AG08396 (cell line): Measurements from ENCODE around the gene LSM3.
A peak's percentile ranks its signal among the peaks of the same experiment; 100 is the strongest.

ENCODE experiments used
- DNase-seq: peaks from one replicate; pipeline ENCODE4 v3.0.0; 2012; ENCODE audit warnings: low spot score, mixed read lengths

Gene LSM3

GRCh38 chr3:14143271-14144225, 35.1 kb upstream of the LSM3 start:
- peak; percentile 86 for DNase-seq

GRCh38 chr3:14144423-14145075, 34.1 kb upstream of the LSM3 start:
- DNase-seq = peak; percentile 92

- DNase-seq = peak; percentile 31
Observed at GRCh38 chr3:14145236-14145635, 33.4 kb upstream of the LSM3 start.

GRCh38 chr3:14145670-14146380, 32.8 kb upstream of the LSM3 start:
- no peak for DNase-seq

- DNase-seq = no peak
Observed at GRCh38 chr3:14146381-14147065, 32.1 kb upstream of the LSM3 start.

GRCh38 chr3:14147066-14147435, 31.6 kb upstream of the LSM3 start:
- DNase-seq = no peak

GRCh38 chr3:14147617-14148016, 31.0 kb upstream of the LSM3 start:
- DNase-seq = no peak

- no peak for DNase-seq
Observed at GRCh38 chr3:14148041-14148985, 30.3 kb upstream of the LSM3 start.

- DNase-seq = no peak
Observed at GRCh38 chr3:14150078-14150477, 28.5 kb upstream of the LSM3 start.

GRCh38 chr3:14150491-14151230, 28.0 kb upstream of the LSM3 start:
- no peak for DNase-seq

GRCh38 chr3:14151471-14152083, 27.0 kb upstream of the LSM3 start:
- DNase-seq = no peak

GRCh38 chr3:14152233-14152962, 26.2 kb upstream of the LSM3 start:
- DNase-seq = no peak

GRCh38 chr3:14152963-14153355, 25.7 kb upstream of the LSM3 start:
- no peak for DNase-seq

- no peak for DNase-seq
Observed at GRCh38 chr3:14153663-14154062, 25.0 kb upstream of the LSM3 start.

- no peak for DNase-seq
Observed at GRCh38 chr3:14154276-14154675, 24.3 kb upstream of the LSM3 start.

GRCh38 chr3:14154895-14155440, 23.6 kb upstream of the LSM3 start:
- DNase-seq = no peak

- DNase-seq = no peak
Observed at GRCh38 chr3:14156201-14156600, 22.4 kb upstream of the LSM3 start.

GRCh38 chr3:14156843-14157561, 21.6 kb upstream of the LSM3 start:
- DNase-seq = no peak
